Fibroblast of mammary gland (primary cell): ENCODE measurements around the gene LAMB2.

Experiments
- DNase-seq: peaks from one replicate; pipeline ENCODE4 v3.0.0-alpha.2; 2010; ENCODE audit warnings: low read depth
- H3K4me3 ChIP-seq: 2 replicates; pipeline ENCODE4 v1.5.1; 2011; ENCODE audit warnings: low read depth, mild to moderate bottlenecking, low read length, moderate library complexity; ENCODE audit not compliant: control insufficient read depth
- TF ChIP-seq, protein P1 (sequence below): conservative IDR thresholded peaks from 2 replicates; pipeline ENCODE4 v1.5.1; 2011; ENCODE audit warnings: low read depth, low read length, inconsistent platforms; ENCODE audit not compliant: control insufficient read depth, insufficient read depth

LAMB2 gene

GRCh38 chr3:49166752-49167556 is 34.1 kb upstream of the LAMB2 start:
- TF ChIP-seq, protein P1, sequence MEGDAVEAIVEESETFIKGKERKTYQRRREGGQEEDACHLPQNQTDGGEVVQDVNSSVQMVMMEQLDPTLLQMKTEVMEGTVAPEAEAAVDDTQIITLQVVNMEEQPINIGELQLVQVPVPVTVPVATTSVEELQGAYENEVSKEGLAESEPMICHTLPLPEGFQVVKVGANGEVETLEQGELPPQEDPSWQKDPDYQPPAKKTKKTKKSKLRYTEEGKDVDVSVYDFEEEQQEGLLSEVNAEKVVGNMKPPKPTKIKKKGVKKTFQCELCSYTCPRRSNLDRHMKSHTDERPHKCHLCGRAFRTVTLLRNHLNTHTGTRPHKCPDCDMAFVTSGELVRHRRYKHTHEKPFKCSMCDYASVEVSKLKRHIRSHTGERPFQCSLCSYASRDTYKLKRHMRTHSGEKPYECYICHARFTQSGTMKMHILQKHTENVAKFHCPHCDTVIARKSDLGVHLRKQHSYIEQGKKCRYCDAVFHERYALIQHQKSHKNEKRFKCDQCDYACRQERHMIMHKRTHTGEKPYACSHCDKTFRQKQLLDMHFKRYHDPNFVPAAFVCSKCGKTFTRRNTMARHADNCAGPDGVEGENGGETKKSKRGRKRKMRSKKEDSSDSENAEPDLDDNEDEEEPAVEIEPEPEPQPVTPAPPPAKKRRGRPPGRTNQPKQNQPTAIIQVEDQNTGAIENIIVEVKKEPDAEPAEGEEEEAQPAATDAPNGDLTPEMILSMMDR, result no peak
- DNase-seq, result no peak
- H3K4me3 ChIP-seq, result peak overlapping the region; percentile 90

DNA sequence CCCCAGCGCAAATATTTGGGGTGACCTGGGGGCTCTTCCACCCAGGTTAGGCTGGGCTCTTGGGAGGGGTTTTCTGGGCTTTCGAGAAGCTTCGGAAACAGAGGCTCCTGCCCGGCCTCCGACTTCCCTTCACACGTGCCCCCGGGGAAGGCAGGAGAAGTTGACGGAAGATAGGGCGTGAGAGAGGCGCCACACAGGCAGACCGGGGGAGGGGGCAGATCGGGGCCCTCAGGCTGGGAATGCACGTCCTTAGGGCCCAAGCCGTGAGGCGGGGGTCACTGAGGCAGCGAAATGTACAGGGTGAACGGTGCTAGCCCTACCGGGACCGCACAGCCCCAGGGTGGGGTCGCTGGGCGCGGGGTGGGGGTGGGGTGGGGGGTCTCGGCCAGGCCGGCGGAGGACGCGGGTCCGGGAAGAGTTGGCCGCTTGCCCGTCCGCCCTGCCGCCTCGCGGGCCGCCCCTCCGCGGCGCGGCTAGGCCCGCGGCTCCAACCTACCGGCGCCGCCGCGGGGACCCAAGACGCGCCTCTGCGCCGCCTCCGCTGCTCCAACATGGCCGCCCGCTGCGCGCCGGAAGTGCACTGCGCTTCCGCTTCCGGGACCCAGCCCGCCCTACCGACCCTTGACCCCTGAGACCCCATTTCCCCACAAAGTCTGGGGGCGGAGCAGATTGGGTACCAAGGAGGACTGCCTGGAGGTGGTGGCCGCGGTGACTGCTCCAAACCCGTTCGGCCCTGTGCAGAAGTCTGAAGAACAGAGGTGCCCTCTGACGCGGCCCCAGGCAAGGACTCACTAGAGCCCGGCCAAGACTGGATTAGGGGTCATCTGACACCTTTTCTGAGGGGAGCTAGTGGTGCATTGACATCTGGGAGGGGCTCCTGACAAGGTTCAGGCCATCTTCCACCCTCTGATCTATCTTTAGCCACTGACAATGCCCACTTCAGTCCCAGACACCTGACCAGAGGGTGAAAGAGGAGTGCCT is 33.2 kb upstream of the LAMB2 start, which contains the start of gene CCDC71:
CCDC71 (minus strand) TSS at position 561 of the 981 bp plus-strand sequence. CDS start 2,123 bp downstream, outside the sequence.
- H3K4me3 ChIP-seq, result peak within 1 kb of the TSS; percentile 90
- DNase-seq, result peak; percentile 64

DNA sequence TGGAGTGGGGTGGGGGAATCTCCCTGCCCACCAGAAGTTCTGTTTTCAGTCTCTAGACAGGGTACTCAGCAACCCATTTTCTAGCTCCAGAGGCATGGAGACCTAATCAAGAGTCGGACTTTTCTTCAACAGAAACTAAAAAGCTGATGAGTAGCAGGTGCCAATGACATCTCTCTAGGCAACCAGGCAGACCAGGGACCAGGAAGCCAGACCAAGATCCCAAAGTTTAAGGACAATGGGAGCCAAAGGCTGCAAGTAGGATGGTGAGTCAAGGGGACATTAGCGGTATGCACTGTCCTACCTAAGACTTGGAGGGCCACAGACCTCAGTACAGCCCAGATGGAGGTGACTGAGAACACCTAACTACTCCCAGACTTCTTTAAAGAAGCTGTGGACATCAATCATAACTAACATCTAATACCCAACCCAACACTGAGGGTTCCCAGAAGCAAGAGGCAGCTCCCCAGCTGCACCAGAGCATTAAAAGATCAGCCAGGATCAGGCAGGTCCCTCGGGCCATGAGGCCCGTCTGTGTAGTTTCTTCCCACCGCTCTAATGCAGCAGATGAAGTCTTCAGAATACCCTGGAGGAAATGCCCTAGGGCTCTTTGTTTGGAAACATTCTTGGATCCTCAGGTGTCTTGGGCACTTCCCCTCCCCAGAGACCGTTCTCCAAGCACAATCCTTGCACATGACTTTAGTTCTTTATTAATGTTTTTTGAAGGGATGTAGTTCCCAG is 32.3 kb upstream of the LAMB2 start:
- DNase-seq, result no peak
- TF ChIP-seq, protein P1, result no peak
- peak overlapping the region; percentile 90 for H3K4me3 ChIP-seq

More for the DNA sequence above, 33.2 kb upstream of the LAMB2 start, which contains the start of gene CCDC71:
- TF ChIP-seq, protein P1, result no peak

- H3K4me3 ChIP-seq, result no peak overlapping the region
- TF ChIP-seq, protein P1, result no peak
- DNase-seq, result no peak
These were observed 30.8 kb upstream of the LAMB2 start for GRCh38 chr3:49163609-49164008.

- DNase-seq, result no peak
- H3K4me3 ChIP-seq, result no peak overlapping the region
- TF ChIP-seq, protein P1, result no peak
These were observed 30.0 kb upstream of the LAMB2 start for GRCh38 chr3:49162751-49163419.
